Vagina (tissue), 2 donors: ENCODE results near the gene RPS4Y1. TPM values are rescaled to one million over a fixed set of nuclear protein-coding genes. Genes with fewer than 3 reads are reported as not detected.

Experiments used
- DNase-seq, 2 donors: peaks; one replicate each; pipeline ENCODE4 v3.0.0-alpha.2; 2017; ENCODE audit errors: extremely low spot score in 2 of 2
- H3K27ac ChIP-seq: fragments of 200-600 bp; sonication (generic); one replicate; pipeline ENCODE4 v1.5.1; 2019
- H3K27me3 ChIP-seq: fragments of 200-600 bp; sonication (generic); one replicate; pipeline ENCODE4 v1.5.1; 2019
- H3K36me3 ChIP-seq, 2 donors: fragments of 200-600 bp; sonication (generic); one replicate each; pipeline ENCODE4 v1.5.1; 2017 to 2019
- H3K4me1 ChIP-seq: fragments of 200-600 bp; sonication (generic); one replicate; pipeline ENCODE4 v1.5.1; 2019
- H3K4me3 ChIP-seq, 2 donors: fragments of 200-600 bp; sonication (generic); 1 replicate in 1 of 2; 2 replicates in 1 of 2; pipeline ENCODE4 v1.5.1; 2016 to 2019
- H3K9me3 ChIP-seq: fragments of 200-600 bp; sonication (generic); one replicate; pipeline ENCODE4 v1.5.1; 2019
- CTCF ChIP-seq, 3 experiments: fragments of 450-650 bp in 2 of 3; fragments of 200-600 bp in 1 of 3; sonication (generic) in 1 of 3; IDR thresholded peaks; one replicate each; pipeline ENCODE4 v1.5.1; 2017 to 2019; ENCODE audit warnings: antibody characterized with exemption in 3 of 3, mild to moderate bottlenecking in 2 of 3, moderate library complexity in 2 of 3
- POLR2A ChIP-seq, 2 donors: fragments of 450-650 bp; IDR thresholded peaks; one replicate each; pipeline ENCODE4 v1.6.1; 2017; ENCODE audit warnings: antibody characterized with exemption in 2 of 2, mild to moderate bottlenecking in 2 of 2, moderate library complexity in 2 of 2
- POLR2AphosphoS5 ChIP-seq, 2 donors: sonication (generic); formaldehyde crosslinking; IDR thresholded peaks; one replicate each; pipeline ENCODE4 v1.9.0; 2017; ENCODE audit warnings: antibody characterized with exemption in 2 of 2, mild to moderate bottlenecking in 2 of 2, low read depth in 1 of 2; ENCODE audit not compliant: insufficient read depth in 1 of 2
- intact Hi-C: fragments of 100-400 bp; cut with DNase I; formaldehyde crosslinking; loops from one replicate; pipeline ENCODE4 v1.15.1; 2023
- total RNA-seq: library from RNA; depleted of rRNA; stranded (reverse); fragments of >200 nt; gene quantifications from one replicate; pipeline ENCODE4 v1.2.3, GENCODE V29; 2016

Gene RPS4Y1
- total RNA-seq, 1 donor from 2014 or later, result not detected

GRCh38 chrY:2857686-2858085, 16.3 kb downstream of the RPS4Y1 start:
- Histone ChIP-seq H3K9me3 (no peaks in the 10 kb centered on the region), H3K4me3 (no peak overlapping the region), H3K27me3 (no peaks in the 10 kb centered on the region), H3K36me3 (no peaks in the 10 kb centered on the region), H3K4me1 (no peaks in the 10 kb centered on the region), H3K27ac (no peak overlapping the region)
- no peak for TF ChIP-seq CTCF (IDR thresholded peaks at IDR 0.05)
- TF ChIP-seq POLR2AphosphoS5 (IDR thresholded peaks at IDR 0.05; ENCODE audit: insufficient read depth in 1 of 2, low read depth in 1 of 2), result no peak
- no peak for TF ChIP-seq POLR2A (IDR thresholded peaks at IDR 0.05)
- DNase-seq, result no peak
- intact Hi-C loops, result no loop called here

- Histone ChIP-seq H3K36me3 (no peaks in the 10 kb centered on the region), H3K27ac (no peak overlapping the region), H3K4me1 (no peaks in the 10 kb centered on the region), H3K27me3 (no peaks in the 10 kb centered on the region), H3K9me3 (no peaks in the 10 kb centered on the region), H3K4me3 (no peak overlapping the region)
- TF ChIP-seq CTCF (IDR thresholded peaks at IDR 0.05) (no peak), POLR2AphosphoS5 (IDR thresholded peaks at IDR 0.05; ENCODE audit: insufficient read depth in 1 of 2, low read depth in 1 of 2) (no peak), POLR2A (IDR thresholded peaks at IDR 0.05) (no peak)
- intact Hi-C loops, result no loop called here
- no peak for DNase-seq
Observed at GRCh38 chrY:2859782-2860181, 18.4 kb downstream of the RPS4Y1 start.

DNA sequence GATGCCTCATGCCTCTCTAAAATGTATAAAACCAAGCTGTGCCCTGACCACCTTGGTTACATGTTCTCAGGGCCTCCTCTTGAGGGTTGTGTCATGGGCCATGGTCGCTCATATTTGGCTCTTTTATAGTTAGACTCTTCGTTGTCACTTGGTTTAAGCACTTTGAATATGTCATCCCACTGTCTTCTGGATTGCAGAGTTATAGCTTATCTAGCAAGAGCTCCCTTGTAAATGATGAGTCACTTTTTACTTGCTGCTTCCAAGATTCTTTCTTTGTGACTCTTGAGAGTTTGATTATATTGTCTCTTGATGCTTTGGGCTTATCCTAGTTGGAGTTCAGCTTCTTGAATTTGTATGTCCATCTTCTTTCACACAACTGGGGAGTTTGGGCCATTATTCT, 19.1 kb downstream of the RPS4Y1 start:
- H3K4me3 ChIP-seq, result no peak overlapping the region
- no peaks in the 10 kb centered on the region for H3K4me1 ChIP-seq
- no peak overlapping the region for H3K27ac ChIP-seq
- no peak for TF ChIP-seq POLR2AphosphoS5 (IDR thresholded peaks at IDR 0.05; ENCODE audit: insufficient read depth in 1 of 2, low read depth in 1 of 2)
- no peak for TF ChIP-seq CTCF (IDR thresholded peaks at IDR 0.05)
- TF ChIP-seq POLR2A (IDR thresholded peaks at IDR 0.05), result no peak
- H3K9me3 ChIP-seq, result no peaks in the 10 kb centered on the region
- no peak for DNase-seq
- intact Hi-C loops, result no loop called here
- no peaks in the 10 kb centered on the region for H3K27me3 ChIP-seq
- H3K36me3 ChIP-seq, result no peaks in the 10 kb centered on the region

GRCh38 chrY:2866581-2866980, 25.2 kb downstream of the RPS4Y1 start:
- Histone ChIP-seq H3K36me3 (no peaks in the 10 kb centered on the region), H3K27me3 (no peaks in the 10 kb centered on the region), H3K9me3 (no peaks in the 10 kb centered on the region), H3K4me3 (no peak overlapping the region), H3K27ac (no peak overlapping the region), H3K4me1 (no peaks in the 10 kb centered on the region)
- intact Hi-C loops, result no loop called here
- no peak for DNase-seq
- TF ChIP-seq CTCF (IDR thresholded peaks at IDR 0.05), result no peak
- no peak for TF ChIP-seq POLR2A (IDR thresholded peaks at IDR 0.05)
- TF ChIP-seq POLR2AphosphoS5 (IDR thresholded peaks at IDR 0.05; ENCODE audit: insufficient read depth in 1 of 2, low read depth in 1 of 2), result no peak

GRCh38 chrY:2867469-2867868, 26.1 kb downstream of the RPS4Y1 start:
- no peak for DNase-seq
- H3K36me3 ChIP-seq, result no peaks in the 10 kb centered on the region
- H3K27me3 ChIP-seq, result no peaks in the 10 kb centered on the region
- H3K27ac ChIP-seq, result no peak overlapping the region
- no peaks in the 10 kb centered on the region for H3K4me1 ChIP-seq
- H3K4me3 ChIP-seq, result no peak overlapping the region
- H3K9me3 ChIP-seq, result no peaks in the 10 kb centered on the region
- intact Hi-C loops, result no loop called here
- TF ChIP-seq POLR2AphosphoS5 (IDR thresholded peaks at IDR 0.05; ENCODE audit: insufficient read depth in 1 of 2, low read depth in 1 of 2), result no peak
- TF ChIP-seq CTCF (IDR thresholded peaks at IDR 0.05), result no peak
- no peak for TF ChIP-seq POLR2A (IDR thresholded peaks at IDR 0.05)
